ENCODE results near the gene MYOD1. TPM values are rescaled to one million over a fixed set of nuclear protein-coding genes. Genes with fewer than 3 reads are reported as not detected.

MYOD1 gene
- total RNA-seq, 4 donors from 2014 or later: not detected

GRCh38 chr11:17736579-17736893, 17.2 kb downstream of the MYOD1 start:
- no peak for DNase-seq
- no peak for TF ChIP-seq EP300 (IDR thresholded peaks at IDR 0.05; ENCODE audit: low read depth)
- TF ChIP-seq, protein P1, sequence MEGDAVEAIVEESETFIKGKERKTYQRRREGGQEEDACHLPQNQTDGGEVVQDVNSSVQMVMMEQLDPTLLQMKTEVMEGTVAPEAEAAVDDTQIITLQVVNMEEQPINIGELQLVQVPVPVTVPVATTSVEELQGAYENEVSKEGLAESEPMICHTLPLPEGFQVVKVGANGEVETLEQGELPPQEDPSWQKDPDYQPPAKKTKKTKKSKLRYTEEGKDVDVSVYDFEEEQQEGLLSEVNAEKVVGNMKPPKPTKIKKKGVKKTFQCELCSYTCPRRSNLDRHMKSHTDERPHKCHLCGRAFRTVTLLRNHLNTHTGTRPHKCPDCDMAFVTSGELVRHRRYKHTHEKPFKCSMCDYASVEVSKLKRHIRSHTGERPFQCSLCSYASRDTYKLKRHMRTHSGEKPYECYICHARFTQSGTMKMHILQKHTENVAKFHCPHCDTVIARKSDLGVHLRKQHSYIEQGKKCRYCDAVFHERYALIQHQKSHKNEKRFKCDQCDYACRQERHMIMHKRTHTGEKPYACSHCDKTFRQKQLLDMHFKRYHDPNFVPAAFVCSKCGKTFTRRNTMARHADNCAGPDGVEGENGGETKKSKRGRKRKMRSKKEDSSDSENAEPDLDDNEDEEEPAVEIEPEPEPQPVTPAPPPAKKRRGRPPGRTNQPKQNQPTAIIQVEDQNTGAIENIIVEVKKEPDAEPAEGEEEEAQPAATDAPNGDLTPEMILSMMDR (IDR thresholded peaks at IDR 0.05): no peak
- no peak for TF ChIP-seq POLR2AphosphoS5 (IDR thresholded peaks at IDR 0.05)
- TF ChIP-seq POLR2A (IDR thresholded peaks at IDR 0.05): no peak
- no peaks in the 10 kb centered on the region for H3K36me3 ChIP-seq
- intact Hi-C loops (cut with DNase I; ENCODE audit: low total_unique reads): no loop called here
- H3K4me3 ChIP-seq: no peak overlapping the region
- no peaks in the 10 kb centered on the region for H3K9me3 ChIP-seq
- in situ Hi-C loops (cut with MboI; ENCODE audit: low pct_ligation_motif_present in 1 of 4, low pct_unique_long_range_greater_than_20kb in 1 of 4, low sequenced_read_pairs in 3 of 4): no loop called here
- H3K27ac ChIP-seq: no peak overlapping the region
- 52% methylated on average over 12 of the region's 12 CpGs; no CpG with 5 or more reads in 1 of the 2 donors for WGBS, 2 donors (ENCODE audit: low coverage in 1 of 2)
- H3K4me1 ChIP-seq: peaks cover 0 to 18% (median 15%) of the 10 kb centered on the region in 4 donors
- peaks cover 81% of the 10 kb centered on the region for H3K27me3 ChIP-seq

DNA sequence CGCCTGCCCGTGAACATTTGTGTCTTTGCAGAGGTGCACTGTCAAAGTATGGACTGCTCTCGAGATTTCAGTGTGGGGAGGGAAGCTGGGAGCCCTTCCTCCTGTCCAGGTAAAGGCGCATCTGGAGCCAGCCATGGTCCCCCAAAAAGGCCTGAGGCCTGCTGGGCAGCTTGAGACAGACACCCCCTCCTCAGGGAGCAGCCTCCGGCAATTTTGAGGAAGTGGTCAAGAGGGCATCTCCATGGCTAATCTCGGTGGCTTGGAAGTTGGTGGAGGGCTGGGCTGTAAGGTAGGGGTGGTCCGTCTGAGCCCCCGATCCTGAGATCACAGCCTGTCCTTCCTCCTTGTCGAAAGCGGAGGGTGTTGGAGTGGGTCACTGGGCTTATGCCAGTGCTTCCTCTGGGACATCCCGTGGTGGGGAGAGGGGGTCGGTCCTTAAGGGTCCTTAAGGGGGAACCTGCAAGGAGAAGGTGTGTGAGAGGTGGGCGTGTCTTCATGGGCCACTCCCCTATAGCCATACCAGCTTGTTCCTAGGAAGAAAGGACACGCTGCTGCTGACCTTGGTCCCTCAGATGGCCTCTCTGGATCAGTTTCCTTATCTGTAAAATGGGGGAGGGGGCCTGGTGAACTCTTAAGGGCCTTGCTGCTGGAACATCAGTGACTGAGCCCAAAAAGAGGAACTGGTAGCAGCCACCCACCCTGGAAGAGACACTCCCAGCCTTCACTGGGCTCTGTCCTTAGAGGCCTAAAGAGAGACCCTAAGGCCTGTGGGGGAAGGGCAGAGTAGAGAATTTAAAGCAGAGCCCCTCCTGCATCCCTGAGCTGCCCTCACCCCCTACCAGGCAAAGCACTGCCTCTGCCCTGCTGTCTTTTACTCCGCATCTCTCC, 17.8 kb downstream of the MYOD1 start:
- Histone ChIP-seq H3K27me3 (peaks cover 82% of the 10 kb centered on the region), H3K9me3 (no peaks in the 10 kb centered on the region), H3K36me3 (no peaks in the 10 kb centered on the region), H3K4me3 (no peak overlapping the region), H3K4me1 (peaks cover 0 to 18% (median 15%) of the 10 kb centered on the region in 4 donors), H3K27ac (no peak overlapping the region)
- in situ Hi-C loops (cut with MboI; ENCODE audit: low pct_ligation_motif_present in 1 of 4, low pct_unique_long_range_greater_than_20kb in 1 of 4, low sequenced_read_pairs in 3 of 4) (no loop called here), intact Hi-C loops (cut with DNase I; ENCODE audit: low total_unique reads) (no loop called here)
- WGBS, 2 donors (ENCODE audit: low coverage in 1 of 2): 58 to 86% methylated on average over 1 to 15 of the region's 15 CpGs
- no peak for TF ChIP-seq POLR2AphosphoS5 (IDR thresholded peaks at IDR 0.05)
- TF ChIP-seq POLR2A (IDR thresholded peaks at IDR 0.05): no peak
- TF ChIP-seq, protein P1 (IDR thresholded peaks at IDR 0.05): no peak
- TF ChIP-seq EP300 (IDR thresholded peaks at IDR 0.05; ENCODE audit: low read depth): no peak
- DNase-seq: no peak

GRCh38 chr11:17738151-17738973, 19.0 kb downstream of the MYOD1 start:
- in situ Hi-C loops (cut with MboI; ENCODE audit: low pct_ligation_motif_present in 1 of 4, low pct_unique_long_range_greater_than_20kb in 1 of 4, low sequenced_read_pairs in 3 of 4) (no loop called here), intact Hi-C loops (cut with DNase I; ENCODE audit: low total_unique reads) (no loop called here)
- peaks cover 77% of the 10 kb centered on the region for H3K27me3 ChIP-seq
- H3K4me1 ChIP-seq: peaks cover 0 to 18% (median 15%) of the 10 kb centered on the region in 4 donors
- no peak overlapping the region for H3K27ac ChIP-seq
- H3K9me3 ChIP-seq: no peaks in the 10 kb centered on the region
- no peak overlapping the region for H3K4me3 ChIP-seq
- no peaks in the 10 kb centered on the region for H3K36me3 ChIP-seq
- WGBS, 2 donors (ENCODE audit: low coverage in 1 of 2): 65% methylated on average over 10 of the region's 10 CpGs; no CpG with 5 or more reads in 1 of the 2 donors
- TF ChIP-seq POLR2A (IDR thresholded peaks at IDR 0.05) (no peak), EP300 (IDR thresholded peaks at IDR 0.05; ENCODE audit: low read depth) (no peak)
- TF ChIP-seq, protein P1 (IDR thresholded peaks at IDR 0.05): no peak
- no peak for DNase-seq

GRCh38 chr11:17739945-17740338, 20.6 kb downstream of the MYOD1 start:
- no peaks in the 10 kb centered on the region for H3K9me3 ChIP-seq
- intact Hi-C loops (cut with DNase I; ENCODE audit: low total_unique reads) (no loop called here), in situ Hi-C loops (cut with MboI; ENCODE audit: low pct_ligation_motif_present in 1 of 4, low pct_unique_long_range_greater_than_20kb in 1 of 4, low sequenced_read_pairs in 3 of 4) (no loop called here)
- H3K27ac ChIP-seq: no peak overlapping the region
- H3K36me3 ChIP-seq: no peaks in the 10 kb centered on the region
- H3K4me3 ChIP-seq: no peak overlapping the region
- whole genome bisulfite sequencing, 2 donors (ENCODE audit: low coverage in 1 of 2): 70% methylated on average over 6 of the region's 6 CpGs; no CpG with 5 or more reads in 1 of the 2 donors
- peaks cover 66% of the 10 kb centered on the region for H3K27me3 ChIP-seq
- TF ChIP-seq, protein P1 (IDR thresholded peaks at IDR 0.05): no peak
- no peak for TF ChIP-seq EP300 (IDR thresholded peaks at IDR 0.05; ENCODE audit: low read depth)
- no peak for TF ChIP-seq POLR2AphosphoS5 (IDR thresholded peaks at IDR 0.05)
- TF ChIP-seq POLR2A (IDR thresholded peaks at IDR 0.05): no peak
- no peak for DNase-seq
- H3K4me1 ChIP-seq: peaks cover 0 to 11% (median 9%) of the 10 kb centered on the region in 4 donors

Data from transverse colon (tissue), 4 donors.